Fibroblast of lung (primary cell): ENCODE measurements around the gene BLOC1S3. TPM values are rescaled to one million over a fixed set of nuclear protein-coding genes. Genes with fewer than 3 reads are reported as not detected.

Experiments
- DNase-seq, 2 donors: peaks; one replicate each; pipeline versions ENCODE4 v3.0.0 to v3.0.0-alpha.2; 2010; ENCODE audit warnings: low read depth in 2 of 2
- H2AFZ ChIP-seq: 2 replicates; pipeline ENCODE4 v1.5.1; 2012; ENCODE audit warnings: low read length, control low read depth, inconsistent platforms
- H3K27ac ChIP-seq: 2 replicates; pipeline ENCODE4 v1.5.1; 2011; ENCODE audit warnings: low read length, control low read depth; ENCODE audit not compliant: insufficient read depth
- H3K27me3 ChIP-seq: 2 replicates; pipeline ENCODE4 v1.5.1; 2011; ENCODE audit warnings: mild to moderate bottlenecking, low read length; ENCODE audit not compliant: control insufficient read depth, insufficient read depth
- H3K36me3 ChIP-seq: 2 replicates; pipeline ENCODE4 v1.5.1; 2011; ENCODE audit warnings: low read length; ENCODE audit not compliant: control insufficient read depth, insufficient read depth
- H3K4me1 ChIP-seq: 2 replicates; pipeline ENCODE4 v1.5.1; 2011; ENCODE audit warnings: low read length; ENCODE audit not compliant: control insufficient read depth, insufficient read depth; ENCODE audit errors: extremely low read depth
- H3K4me2 ChIP-seq: 2 replicates; pipeline ENCODE4 v1.5.1; 2011; ENCODE audit warnings: low read length, control low read depth; ENCODE audit not compliant: insufficient read depth; ENCODE audit errors: extremely low read depth
- H3K4me3 ChIP-seq, 4 experiments: fragments of 200-600 bp in 1 of 4; sonication (generic) in 1 of 4; replicated peaks in 1 of 4; 2 replicates each; pipeline ENCODE4 v1.5.1; 2011 to 2016; ENCODE audit warnings: low read length in 4 of 4, low read depth in 3 of 4, mild to moderate bottlenecking in 3 of 4, control low read depth in 2 of 4, inconsistent platforms in 1 of 4, mixed read lengths in 1 of 4; ENCODE audit not compliant: insufficient read depth in 1 of 4; ENCODE audit errors: control extremely low read depth in 1 of 4
- H3K79me2 ChIP-seq: 2 replicates; pipeline ENCODE4 v1.5.1; 2012; ENCODE audit warnings: mild to moderate bottlenecking, low read length, inconsistent platforms; ENCODE audit not compliant: control insufficient read depth, insufficient read depth
- H3K9ac ChIP-seq: 2 replicates; pipeline ENCODE4 v1.5.1; 2011; ENCODE audit warnings: mild to moderate bottlenecking, low read length, control low read depth; ENCODE audit not compliant: insufficient read depth
- H3K9me3 ChIP-seq: 2 replicates; pipeline ENCODE4 v1.5.1; 2012; ENCODE audit warnings: low read depth, low read length; ENCODE audit not compliant: control insufficient read depth, insufficient read depth
- H4K20me1 ChIP-seq: 2 replicates; pipeline ENCODE4 v1.5.1; 2011; ENCODE audit warnings: low read length; ENCODE audit not compliant: control insufficient read depth, insufficient read depth; ENCODE audit errors: extremely low read depth
- EZH2 ChIP-seq: IDR thresholded peaks from 2 replicates; pipeline ENCODE4 v1.5.1; 2012; ENCODE audit warnings: low read length, control low read depth, mild to moderate bottlenecking; ENCODE audit errors: missing control alignments
- polyA plus RNA-seq, 2 donors: library from polyadenylated mRNA; depleted of rRNA in 1 of 2; stranded (reverse) in 1 of 2; unstranded in 1 of 2; fragments of >200 nt; gene quantifications; 2 replicates each; pipeline ENCODE4 v1.2.1, GENCODE V29; 2011 to 2012; ENCODE audit warnings: missing spikeins in 1 of 2
- total RNA-seq: library from RNA; depleted of rRNA; stranded (reverse); fragments of >200 nt; gene quantifications from 2 replicates; pipeline ENCODE4 v1.2.1, GENCODE V29; 2014
- TF ChIP-seq, protein P1 (sequence below), 2 donors: IDR thresholded peaks in 1 of 2; conservative IDR thresholded peaks in 1 of 2; 1 replicate in 1 of 2; 2 replicates in 1 of 2; pipeline ENCODE4 v1.5.1; 2011 to 2012; ENCODE audit warnings: low read length in 2 of 2, control low read depth in 1 of 2, inconsistent platforms in 1 of 2, low read depth in 1 of 2, mild to moderate bottlenecking in 1 of 2

The BLOC1S3 gene
- total and polyA plus RNA-seq, 2 donors (not counting 1 experiment from before 2014, with no cell fraction given), result 3.8 to 5.6 TPM

DNA sequence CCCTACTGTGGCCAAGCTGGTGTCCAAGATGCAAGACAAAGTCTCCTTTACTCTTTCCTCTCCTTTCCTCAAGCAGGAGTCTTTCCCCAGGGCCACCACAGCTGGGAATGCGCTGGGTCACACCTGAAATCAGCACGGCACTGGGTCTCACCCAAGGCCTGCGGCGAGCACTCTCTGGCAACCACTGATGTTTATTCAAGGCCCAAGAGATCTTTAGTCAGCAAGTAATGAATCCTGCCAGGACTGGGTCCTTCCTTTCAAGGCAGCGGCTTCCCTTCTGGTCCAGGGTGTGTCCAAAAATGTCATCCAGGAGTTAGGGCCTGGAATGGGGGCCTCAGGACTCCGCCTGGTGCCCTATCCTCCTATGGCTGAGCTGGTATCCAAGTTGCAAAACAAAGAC is 24.1 kb downstream of the BLOC1S3 start:
- DNase-seq, result no peak
- TF ChIP-seq, protein P1, sequence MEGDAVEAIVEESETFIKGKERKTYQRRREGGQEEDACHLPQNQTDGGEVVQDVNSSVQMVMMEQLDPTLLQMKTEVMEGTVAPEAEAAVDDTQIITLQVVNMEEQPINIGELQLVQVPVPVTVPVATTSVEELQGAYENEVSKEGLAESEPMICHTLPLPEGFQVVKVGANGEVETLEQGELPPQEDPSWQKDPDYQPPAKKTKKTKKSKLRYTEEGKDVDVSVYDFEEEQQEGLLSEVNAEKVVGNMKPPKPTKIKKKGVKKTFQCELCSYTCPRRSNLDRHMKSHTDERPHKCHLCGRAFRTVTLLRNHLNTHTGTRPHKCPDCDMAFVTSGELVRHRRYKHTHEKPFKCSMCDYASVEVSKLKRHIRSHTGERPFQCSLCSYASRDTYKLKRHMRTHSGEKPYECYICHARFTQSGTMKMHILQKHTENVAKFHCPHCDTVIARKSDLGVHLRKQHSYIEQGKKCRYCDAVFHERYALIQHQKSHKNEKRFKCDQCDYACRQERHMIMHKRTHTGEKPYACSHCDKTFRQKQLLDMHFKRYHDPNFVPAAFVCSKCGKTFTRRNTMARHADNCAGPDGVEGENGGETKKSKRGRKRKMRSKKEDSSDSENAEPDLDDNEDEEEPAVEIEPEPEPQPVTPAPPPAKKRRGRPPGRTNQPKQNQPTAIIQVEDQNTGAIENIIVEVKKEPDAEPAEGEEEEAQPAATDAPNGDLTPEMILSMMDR (conservative IDR thresholded peaks at IDR 0.05 in 1 of 2, IDR thresholded peaks at IDR 0.05 in 1 of 2; ENCODE audit: low read depth in 1 of 2, low read length in 2 of 2), result no peak
- no peak for TF ChIP-seq EZH2
- Histone ChIP-seq H3K9me3 (no peaks in the 10 kb centered on the region), H3K79me2 (no peaks in the 10 kb centered on the region), H3K4me2 (no peak overlapping the region), H4K20me1 (no peaks in the 10 kb centered on the region), H3K4me3 (no peak overlapping the region), H3K36me3 (no peaks in the 10 kb centered on the region), H2AFZ (no peak overlapping the region), H3K27ac (no peak overlapping the region), H3K9ac (no peak overlapping the region), H3K27me3 (no peaks in the 10 kb centered on the region), H3K4me1 (no peaks in the 10 kb centered on the region)

- H3K27me3 ChIP-seq, result no peaks in the 10 kb centered on the region
- no peaks in the 10 kb centered on the region for H3K36me3 ChIP-seq
- no peak overlapping the region for H3K4me2 ChIP-seq
- H3K4me3 ChIP-seq, result no peak overlapping the region
- H3K27ac ChIP-seq, result no peak overlapping the region
- TF ChIP-seq, protein P1 (conservative IDR thresholded peaks at IDR 0.05 in 1 of 2, IDR thresholded peaks at IDR 0.05 in 1 of 2; ENCODE audit: low read depth in 1 of 2, low read length in 2 of 2), result no peak
- no peak for TF ChIP-seq EZH2
- no peaks in the 10 kb centered on the region for H3K79me2 ChIP-seq
- H4K20me1 ChIP-seq, result no peaks in the 10 kb centered on the region
- H3K9ac ChIP-seq, result no peak overlapping the region
- no peak overlapping the region for H2AFZ ChIP-seq
- no peak for DNase-seq
- no peaks in the 10 kb centered on the region for H3K4me1 ChIP-seq
- no peaks in the 10 kb centered on the region for H3K9me3 ChIP-seq
These were observed 27.2 kb downstream of the BLOC1S3 start for GRCh38 chr19:45205810-45206209.

- Histone ChIP-seq H3K9ac (no peak overlapping the region), H3K4me3 (no peak overlapping the region), H4K20me1 (no peaks in the 10 kb centered on the region), H2AFZ (no peak overlapping the region), H3K79me2 (no peaks in the 10 kb centered on the region), H3K27ac (no peak overlapping the region), H3K9me3 (no peaks in the 10 kb centered on the region), H3K4me1 (no peaks in the 10 kb centered on the region), H3K4me2 (no peak overlapping the region), H3K36me3 (no peaks in the 10 kb centered on the region), H3K27me3 (no peaks in the 10 kb centered on the region)
- no peak for DNase-seq
- TF ChIP-seq, protein P1 (conservative IDR thresholded peaks at IDR 0.05 in 1 of 2, IDR thresholded peaks at IDR 0.05 in 1 of 2; ENCODE audit: low read depth in 1 of 2, low read length in 2 of 2), result no peak
- no peak for TF ChIP-seq EZH2
These were observed 27.7 kb downstream of the BLOC1S3 start for GRCh38 chr19:45206328-45206727.
